Activated effector memory CD4-positive, alpha-beta T cell treated with anti-CD3 and anti-CD28 coated beads, Interleukin-2, amount 50 U/mL, for 16 hours (primary cell): ENCODE data around the gene SRRT.
A peak's percentile ranks its signal among the peaks of the same experiment; 100 is the strongest.

Experiments
- DNase-seq: peaks from one replicate; pipeline ENCODE4 v3.0.0-alpha.2; 2020

The SRRT gene

DNA sequence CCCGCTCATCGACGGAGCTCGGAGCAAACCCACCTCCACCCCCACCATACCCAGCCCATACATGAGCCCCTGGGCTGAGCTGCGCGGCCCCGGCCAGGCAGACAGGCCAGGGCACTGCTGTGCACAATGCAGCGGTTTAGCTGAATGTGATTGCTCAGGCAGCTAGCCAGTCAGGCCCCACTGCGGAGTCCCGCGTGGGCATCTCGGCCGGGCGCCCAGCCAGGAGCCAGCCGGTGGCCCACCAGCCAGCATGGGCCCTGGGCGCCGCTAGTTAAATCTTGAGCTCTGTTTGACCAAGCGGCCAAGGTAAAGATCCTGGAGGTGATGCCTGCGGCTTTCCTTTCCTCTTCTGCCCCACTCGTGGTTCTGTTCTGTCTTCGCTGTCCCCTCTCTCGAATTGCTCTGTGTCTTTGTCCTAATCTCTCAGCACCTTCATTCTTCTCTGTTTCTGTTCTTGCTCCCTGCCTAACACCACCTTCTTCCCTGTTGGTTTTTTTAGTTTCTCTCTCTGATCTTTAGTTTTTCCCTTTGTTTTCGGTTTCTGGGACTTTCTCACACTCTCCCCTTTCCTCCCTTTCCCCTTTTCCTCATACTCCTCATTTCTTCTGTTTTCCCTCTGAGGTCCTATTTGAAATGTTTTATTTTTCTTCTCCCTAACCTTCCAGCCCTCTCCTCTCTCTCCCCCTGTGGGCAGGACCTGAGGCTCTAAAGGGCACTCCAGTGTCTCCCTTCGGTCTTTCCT, 8.1 kb downstream of the SRRT start:
- no peak for DNase-seq

DNA sequence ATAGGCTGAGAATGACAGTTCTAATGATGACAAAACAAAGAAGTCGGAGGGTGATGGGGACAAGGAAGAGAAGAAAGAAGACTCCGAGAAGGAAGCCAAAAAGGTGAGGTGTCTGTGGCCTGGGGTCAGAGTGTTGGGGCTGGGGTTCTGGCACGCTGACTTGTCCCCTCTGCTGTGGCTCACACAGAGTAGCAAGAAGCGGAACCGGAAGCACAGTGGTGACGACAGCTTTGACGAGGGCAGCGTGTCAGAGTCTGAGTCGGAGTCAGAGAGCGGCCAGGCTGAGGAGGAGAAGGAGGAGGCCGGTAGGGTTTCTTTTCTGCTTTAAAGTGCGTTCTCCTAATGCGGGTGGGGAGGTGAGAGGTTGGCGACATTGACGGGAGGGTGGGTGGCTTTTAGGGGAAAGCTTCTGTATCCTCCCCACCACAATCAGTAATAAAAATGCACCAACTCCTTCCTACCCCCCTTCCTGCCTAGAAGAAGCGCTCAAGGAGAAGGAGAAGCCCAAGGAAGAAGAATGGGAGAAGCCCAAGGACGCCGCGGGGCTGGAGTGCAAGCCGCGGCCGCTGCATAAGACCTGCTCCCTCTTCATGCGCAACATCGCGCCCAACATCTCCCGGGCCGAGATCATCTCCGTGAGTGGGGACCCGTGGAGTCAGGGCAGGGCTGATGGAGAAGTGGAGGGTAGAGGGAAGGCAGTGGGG, 10.0 kb downstream of the SRRT start:
- peak; percentile 73 for DNase-seq

DNA sequence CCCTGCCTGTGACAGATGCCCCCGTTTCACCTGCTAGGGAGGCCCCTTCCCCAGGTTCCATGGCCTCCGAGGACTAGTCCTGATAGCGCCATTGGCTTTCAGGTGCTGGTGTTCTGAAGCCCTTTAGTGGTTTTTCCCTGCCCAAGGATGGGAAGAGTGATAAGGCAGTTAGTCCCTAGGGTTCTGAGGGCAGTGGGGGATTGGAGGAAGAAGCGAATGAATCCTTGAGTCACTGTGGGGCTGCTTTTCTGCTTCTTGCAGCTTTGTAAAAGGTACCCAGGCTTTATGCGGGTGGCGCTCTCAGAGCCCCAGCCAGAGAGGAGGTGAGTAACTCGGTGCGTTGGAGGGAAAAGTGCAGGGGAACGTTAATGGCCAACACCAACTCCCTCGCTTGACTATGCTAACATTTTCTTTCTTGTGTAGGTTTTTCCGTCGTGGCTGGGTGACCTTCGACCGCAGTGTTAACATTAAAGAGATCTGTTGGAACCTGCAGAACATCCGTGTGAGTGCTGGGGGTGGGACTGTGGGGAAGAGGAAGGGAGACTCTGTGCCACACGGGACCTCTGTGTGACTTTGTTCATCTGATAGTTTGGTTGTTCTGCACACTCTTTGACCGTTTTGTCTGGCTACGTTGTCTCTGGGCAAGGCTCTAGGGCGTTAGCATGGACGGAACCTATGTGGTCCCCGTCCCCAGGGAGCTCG, 10.7 kb downstream of the SRRT start:
- DNase-seq, result no peak

DNA sequence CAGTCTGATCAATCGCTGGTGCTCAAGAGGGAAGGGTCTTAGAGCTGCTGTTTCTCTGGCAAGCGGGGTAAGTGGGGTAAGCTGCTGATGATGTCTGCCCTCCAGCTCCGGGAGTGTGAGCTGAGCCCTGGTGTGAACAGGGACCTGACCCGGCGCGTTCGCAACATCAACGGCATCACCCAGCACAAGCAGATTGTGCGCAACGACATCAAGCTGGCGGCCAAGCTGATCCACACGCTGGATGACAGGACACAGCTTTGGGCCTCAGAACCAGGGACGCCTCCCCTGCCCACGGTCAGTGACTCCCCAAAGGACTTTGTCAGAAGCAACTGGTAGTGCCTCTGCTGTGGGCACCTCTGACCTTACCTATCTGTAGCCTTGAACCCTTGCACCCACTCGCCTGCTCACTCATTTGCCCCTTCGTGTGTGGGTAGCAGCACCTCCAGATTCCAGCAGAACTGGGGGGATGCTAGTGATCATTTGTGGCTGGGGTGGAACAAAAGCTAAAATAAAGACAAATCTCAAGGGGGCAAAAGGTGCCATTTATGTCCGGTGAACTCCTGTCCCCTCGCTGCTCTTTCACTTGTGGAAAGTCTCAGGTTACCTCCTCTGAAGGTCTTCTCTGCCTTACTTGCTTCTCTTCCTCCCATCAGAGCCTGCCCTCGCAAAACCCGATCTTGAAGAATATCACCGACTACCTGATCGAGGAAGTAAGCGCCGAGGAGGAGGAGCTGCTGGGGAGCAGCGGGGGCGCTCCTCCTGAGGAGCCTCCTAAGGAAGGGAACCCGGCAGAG, 11.4 kb downstream of the SRRT start:
- no peak for DNase-seq

DNA sequence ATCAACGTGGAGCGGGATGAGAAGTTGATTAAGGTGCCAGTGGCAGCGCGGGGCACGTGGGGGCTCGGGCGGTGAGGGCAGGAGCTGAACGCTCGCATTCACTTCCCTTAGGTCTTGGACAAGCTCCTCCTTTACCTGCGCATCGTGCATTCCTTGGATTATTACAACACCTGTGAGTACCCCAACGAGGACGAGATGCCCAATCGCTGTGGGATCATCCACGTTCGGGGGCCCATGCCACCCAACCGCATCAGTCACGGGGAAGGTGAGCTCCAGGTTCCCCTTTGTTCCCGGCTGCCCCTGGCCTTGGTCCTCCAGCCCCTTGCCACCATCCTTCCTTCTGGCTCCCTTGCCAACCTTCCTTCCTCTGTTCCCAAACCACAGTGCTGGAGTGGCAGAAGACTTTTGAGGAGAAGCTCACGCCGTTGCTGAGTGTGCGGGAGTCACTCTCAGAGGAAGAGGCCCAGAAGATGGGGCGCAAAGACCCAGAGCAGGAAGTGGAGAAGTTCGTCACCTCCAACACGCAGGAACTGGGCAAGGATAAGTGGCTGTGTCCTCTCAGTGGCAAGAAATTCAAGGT, 12.1 kb downstream of the SRRT start:
- DNase-seq, result no peak

DNA sequence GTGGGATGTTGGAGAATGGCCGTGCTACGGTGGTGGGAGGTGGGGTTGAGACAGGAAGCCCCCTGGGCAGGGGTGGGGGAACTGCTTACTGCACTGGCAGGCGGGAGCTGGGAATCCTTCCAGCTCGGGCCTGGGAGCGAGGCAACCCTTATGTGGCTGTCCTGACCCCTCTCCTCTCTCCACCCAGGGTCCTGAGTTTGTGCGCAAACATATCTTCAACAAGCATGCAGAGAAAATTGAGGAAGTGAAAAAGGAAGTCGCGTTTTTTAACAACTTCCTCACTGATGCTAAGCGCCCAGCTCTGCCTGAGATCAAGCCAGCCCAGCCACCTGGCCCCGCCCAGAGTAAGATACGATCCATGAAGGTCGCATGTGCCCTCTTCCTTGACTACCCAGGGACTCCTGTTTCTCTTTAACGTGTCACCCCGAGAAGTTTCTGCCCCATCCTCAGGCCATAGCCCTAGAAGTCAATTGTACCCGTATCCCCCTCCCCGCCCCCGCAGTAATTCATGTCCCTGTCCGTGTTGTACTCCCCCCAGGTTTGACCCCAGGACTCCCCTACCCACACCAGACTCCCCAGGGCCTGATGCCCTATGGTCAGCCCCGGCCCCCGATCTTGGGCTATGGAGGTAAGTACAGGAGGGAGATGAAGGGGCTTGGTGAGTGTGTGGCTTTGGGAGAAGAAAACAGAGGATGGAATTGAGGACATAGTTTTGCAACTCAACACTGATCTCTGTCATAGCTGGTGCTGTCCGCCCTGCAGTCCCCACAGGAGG, 12.8 kb downstream of the SRRT start:
- DNase-seq, result peak; percentile 84

DNA sequence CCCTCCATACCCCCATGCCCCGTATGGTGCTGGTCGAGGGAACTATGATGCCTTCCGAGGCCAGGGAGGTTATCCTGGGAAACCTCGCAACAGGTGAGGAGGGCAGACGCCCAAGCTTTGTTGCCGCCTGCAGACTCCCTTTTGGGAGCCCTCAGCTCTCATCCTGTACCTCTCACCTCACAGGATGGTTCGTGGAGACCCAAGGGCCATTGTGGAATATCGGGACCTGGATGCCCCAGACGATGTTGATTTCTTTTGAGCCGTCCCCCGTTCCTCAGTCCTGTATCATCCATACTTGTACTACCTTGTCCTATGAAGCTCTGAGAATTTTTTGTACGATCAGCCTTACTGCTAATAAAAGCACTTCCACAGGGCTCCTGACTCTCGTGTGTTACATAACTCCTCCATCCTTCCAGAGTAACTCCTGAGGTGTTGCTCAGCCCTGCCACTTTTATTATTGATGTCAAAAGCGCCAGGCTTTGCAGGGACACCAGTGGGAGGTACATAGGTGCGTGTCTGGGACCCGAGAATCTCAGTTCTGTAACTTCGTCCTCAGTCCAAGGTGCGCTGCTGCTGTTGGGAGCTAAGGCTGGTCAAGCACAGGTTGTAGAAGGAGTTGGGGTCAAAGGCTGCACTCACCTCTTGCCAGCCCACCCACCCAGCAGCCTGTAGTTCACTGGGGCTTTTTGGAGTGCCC, 13.5 kb downstream of the SRRT start:
- no peak for DNase-seq

DNA sequence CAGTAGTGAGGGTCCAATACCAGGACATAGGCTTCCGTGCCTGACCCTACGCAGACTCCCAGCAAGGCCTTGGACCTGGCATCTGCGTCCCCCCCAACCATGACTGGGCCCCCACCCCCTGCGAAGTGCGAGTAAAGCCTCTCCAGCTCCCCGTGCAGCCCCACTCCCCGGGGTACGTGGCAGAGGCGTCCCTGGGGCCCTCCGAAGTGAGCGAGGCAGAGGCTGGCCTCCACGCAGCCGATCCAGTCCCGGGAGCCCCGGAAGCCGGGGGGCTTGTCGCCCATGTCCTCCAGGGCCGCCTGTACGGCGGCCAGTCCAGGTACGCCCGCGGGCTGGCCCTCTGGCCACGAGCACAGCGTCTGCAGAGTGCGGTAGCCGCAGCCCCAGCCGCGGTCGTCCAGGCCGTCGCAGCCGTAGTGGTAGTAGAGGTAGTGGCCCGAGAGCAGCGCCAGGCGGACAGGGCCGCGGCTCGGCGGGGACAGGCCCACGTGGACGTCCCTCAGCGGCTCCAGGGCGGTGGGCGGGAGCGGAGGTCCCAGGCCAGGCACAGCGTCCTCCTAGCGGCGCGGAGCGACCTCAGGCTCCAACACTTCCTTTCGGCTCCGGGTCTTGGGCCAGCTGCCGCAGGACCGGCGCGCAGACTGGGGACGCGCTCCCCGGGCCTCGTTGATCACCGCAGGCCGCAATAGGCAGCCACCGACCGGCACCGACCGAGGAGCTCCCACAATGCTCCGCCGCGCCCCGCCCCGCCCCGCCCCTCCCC, 14.3 kb downstream of the SRRT start, which contains the start of gene UFSP1:
Gene UFSP1, minus strand, starts transcription at position 728 of the 763 bp plus-strand sequence. Its CDS starts 444 bp downstream, at position 284.
- no peak for DNase-seq

DNA sequence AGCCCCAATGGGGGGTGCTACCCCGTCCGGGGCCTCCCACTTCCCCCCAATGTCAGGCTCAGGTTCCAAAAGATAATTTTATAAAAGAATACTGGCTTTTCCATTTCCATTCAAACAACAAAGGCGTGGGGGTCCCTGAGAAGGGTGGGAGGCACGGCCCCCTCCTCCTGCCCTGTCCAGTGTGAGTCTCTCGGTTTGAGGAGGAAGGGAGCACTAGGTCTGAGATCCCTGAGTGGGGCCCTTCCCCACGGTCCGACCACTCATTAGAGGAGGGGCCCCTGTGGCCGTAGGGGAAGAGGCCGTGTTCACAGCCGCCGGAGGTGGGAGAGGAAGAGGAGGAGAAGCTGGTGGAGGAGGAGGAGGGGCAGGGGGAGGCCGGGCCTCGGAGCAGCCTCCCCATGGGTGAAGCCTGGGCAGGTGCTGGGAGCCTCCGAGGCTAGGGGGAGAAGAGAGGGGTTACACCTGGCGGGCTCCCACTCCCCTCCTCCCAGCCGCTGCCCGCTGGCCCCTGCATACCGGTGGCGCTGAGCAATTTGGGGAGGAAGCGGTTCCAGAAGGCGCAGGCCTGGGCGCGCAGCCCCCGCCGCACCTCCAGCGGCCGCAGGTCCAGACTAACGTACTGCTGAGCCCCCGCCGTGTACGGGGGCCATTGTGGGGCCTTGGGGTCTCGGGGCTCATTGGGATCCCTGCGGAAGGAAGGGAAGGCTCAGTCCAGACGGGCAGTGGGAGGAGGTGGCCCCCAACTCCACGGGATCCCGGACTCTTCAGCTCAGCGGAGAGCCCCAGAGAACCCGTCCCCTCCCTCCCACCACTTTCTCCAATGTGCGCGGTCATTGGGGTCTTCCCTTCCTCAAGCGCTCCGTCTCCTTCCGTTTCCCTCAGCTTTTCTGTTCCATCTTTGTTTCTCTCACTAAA, 16.0 kb downstream of the SRRT start:
- DNase-seq, result no peak

DNA sequence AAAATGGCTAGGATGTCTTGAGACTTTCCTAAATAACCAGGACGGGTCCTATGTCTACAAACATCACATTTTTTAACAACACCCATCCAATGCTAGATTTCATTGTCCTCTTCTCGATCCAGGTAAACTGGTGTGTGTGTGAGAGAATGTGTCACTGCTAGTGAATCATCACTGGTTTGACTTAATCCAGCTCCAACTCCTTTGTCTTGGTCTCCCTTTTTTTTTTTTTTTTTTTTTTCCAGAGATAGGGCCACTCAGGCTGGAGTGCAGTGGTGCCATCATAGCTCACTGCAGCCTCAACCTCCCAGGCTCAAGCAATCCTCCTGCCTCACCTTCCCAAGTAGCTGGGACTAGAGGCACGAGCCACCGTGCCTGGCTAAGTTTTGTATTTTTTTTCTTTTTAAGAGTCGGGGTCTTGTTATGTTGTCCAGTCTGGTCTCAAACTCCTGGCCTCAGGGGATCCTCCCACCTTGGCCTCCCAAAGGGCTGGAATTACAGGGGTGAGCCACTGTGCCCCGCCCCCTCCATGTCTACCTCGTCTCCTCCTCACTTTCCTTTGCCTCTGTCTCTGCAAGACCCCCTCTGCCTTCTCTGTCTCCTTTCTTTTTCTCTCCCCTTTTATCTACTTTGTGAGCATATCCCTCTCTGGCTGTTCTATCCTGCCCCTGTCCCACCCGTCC, 16.8 kb downstream of the SRRT start:
- DNase-seq, result no peak

DNA sequence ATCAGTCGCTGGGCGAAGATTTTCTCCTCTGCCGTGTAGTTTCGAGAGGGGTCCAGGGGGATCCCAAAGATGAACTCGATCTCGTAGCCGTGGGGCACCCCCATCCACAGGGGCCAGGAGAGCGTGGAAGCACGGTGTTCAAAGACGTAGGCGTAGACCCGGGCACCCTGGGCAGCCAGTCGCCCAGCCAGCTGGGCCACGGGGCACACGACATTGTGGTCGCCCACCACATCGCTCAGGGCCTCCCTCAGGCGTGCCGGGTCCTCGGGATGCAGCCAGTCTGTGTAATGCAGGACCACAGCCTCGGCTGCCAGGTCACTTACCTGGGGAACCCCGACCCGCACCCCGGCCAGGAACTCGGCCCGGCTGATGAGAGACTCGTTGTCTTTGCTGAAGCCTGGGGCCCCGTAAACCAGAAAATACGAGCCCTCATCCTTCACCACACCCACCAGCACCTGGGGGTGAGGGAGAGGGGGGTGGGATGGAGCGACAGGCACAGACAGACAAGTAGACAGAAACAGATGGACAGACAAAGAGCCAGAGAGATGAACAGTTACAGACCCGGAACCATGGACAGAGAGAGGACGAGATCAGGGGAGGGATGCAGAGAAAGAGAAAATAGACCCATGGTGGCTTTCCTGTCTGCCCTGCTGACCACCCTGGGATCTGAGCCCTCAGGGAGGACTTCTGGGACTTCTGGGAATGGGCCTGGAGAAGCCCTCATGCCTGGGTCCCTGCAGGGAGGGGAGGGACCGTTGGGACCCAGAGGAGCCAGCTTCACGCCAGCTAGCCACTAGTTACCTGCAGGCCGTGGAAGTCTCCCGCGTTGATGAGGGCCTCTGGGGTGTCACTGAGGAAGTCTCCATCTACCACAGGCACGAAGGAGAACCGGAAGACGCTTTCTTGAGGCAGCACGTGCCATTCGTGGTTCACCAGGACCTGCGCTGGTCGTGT, 17.7 kb downstream of the SRRT start:
- no peak for DNase-seq

DNA sequence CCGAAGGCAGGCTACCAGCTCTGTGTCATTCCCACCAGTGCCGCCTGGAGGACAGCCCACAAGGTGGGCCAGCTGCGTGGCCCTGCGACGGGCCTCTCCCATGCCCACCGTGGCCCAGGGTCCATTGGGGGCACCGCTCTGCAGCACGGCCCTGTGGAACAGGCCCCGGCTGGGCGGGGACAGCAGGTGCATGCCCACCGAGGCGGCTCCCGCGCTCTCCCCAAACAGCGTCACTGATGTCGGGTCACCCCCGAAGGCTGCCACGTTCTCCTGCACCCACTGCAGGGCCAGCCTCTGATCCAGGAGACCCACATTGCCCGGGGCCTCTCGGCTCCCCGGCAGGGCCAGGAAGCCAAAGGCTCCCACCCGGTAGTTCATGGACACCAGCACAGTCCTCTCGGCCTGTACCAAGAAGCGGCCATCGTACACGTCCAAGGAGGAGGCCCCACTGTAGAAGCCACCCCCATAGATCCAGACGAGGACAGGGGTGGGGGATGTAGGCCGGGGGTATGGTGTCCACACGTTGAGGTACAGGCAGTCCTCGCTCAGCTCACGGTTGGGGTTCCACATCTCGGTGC, 18.5 kb downstream of the SRRT start:
- DNase-seq, result no peak

DNA sequence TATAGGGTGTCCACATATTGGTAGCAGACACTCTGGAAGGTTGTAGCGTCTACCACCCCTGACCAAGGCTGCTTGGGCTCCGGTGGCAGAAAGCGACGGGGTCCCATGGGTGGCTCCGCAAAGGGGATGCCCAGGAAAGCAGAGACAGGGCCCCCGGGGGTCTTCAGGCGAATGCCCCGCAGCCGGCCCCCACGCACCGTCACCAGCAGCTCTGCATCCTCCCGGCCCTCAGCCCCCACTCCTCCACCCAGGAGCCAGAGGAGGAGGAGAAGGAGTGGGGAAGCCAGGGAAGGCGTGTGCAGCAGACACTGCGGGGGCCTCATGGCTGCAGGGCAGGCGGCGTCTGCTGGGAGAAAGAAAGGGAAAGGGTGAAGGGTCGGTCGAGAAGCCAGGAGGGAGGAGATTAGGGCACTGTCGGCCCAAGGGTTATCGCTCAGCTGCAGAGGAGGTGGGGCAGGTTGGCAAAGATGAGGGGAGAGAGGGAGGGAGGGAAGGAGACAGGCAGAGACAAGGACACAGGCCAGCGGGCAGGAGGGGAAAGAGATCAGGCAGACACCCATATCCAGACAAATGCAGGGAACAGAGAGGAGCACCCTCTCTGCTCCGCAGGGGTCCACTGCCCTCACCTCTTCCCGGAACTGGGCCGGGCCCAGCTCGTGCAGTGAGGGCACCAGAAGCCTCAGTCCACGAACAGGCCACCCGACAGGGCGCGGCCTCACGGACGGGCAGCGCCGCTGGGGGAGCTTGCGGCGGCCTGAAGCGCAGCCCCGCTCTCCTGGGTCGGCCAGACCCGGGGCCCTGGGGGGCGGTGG, 19.2 kb downstream of the SRRT start:
- DNase-seq, result no peak

DNA sequence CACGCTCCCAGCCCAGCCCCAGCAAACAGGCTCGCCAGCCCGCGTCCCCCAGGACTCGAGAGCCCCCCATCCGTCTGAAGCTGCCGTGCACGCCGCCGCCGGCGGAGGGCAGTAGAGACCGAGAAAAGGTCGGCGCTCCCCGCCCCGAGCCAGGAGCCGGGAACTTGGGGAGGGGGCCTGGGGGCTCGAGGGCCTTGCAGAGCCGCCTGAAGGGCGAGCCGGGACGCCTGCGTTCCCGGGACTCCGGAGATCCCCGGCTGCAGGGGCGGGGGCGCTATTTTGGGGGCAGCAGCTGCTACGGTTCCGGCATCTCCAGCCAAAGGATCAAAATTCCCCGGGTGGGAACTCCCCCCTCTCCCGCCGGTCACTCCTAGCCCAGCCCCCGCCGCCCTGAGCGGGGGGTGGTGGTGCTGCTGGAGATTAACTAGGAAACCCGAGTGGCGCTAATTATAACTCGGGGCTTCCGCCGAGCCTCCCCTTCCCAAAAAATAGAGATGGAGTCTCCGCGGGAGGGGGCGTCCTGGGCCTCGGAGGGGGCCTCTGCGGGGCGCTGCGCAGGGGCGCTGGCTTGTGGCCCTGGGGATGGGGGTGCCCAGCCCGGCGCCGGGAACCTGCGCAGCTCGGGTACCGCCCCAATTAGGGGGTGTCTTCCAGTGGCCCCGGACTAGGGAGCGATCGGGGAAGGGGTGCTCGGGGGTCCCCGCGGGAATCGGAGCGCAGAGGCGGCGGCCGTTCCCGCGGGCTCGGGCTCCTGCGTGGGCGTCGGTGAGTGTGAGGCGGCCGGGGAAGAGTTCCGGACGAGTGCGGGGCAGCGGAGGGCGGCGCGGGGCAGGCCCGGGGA, 20.2 kb downstream of the SRRT start:
- peak; percentile 84 for DNase-seq

DNA sequence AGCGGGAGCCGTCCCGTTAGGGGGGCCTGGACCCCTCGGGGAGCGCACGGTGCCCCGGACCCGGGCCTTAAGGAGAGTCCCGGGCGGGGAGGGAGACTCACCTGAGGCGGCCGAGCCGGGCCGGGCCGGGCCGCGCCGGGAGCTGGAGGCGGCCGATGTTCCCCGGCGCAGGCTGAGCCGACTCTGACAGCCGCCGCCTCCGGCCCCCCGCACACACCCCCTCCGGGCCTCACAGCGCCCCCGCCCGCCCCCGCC, 20.7 kb downstream of the SRRT start, which contains the start of gene ACHE:
Gene ACHE, minus strand, starts transcription at position 188 of the 255 bp plus-strand sequence. CDS start 1,656 bp downstream, outside the sequence.
- DNase-seq, result no peak
